Spleen (tissue), 11 donors: ENCODE data around the gene NRIP3. TPM values are rescaled to one million over a fixed set of nuclear protein-coding genes. Genes with fewer than 3 reads are reported as not detected.

Experiments
- DNase-seq: peaks from one replicate; pipeline ENCODE4 v3.0.0-alpha.2; 2020
- H3K27ac ChIP-seq, 8 donors: fragments of 200-600 bp; sonication (generic) in 7 of 8; 1 replicate in 4 of 8; 2 replicates in 4 of 8; pipeline versions ENCODE4 v1.5.0 to v1.8.0; 2016 to 2021; ENCODE audit warnings: inconsistent platforms in 4 of 8, mild to moderate bottlenecking in 4 of 8, moderate library complexity in 1 of 8
- H3K27me3 ChIP-seq, 7 donors: fragments of 200-600 bp; sonication (generic) in 6 of 7; replicated peaks in 1 of 7; 1 replicate in 4 of 7; 2 replicates in 3 of 7; pipeline versions ENCODE4 v1.5.0 to v1.8.0; 2016 to 2021; ENCODE audit warnings: inconsistent platforms in 3 of 7, mild to moderate bottlenecking in 1 of 7
- H3K36me3 ChIP-seq, 6 donors: fragments of 200-600 bp; sonication (generic) in 5 of 6; 1 replicate in 4 of 6; 2 replicates in 2 of 6; pipeline versions ENCODE4 v1.5.0 to v1.8.0; 2016 to 2021; ENCODE audit warnings: inconsistent platforms in 2 of 6
- H3K4me1 ChIP-seq, 6 donors: fragments of 200-600 bp; sonication (generic) in 5 of 6; 1 replicate in 3 of 6; 2 replicates in 3 of 6; pipeline versions ENCODE4 v1.5.0 to v1.8.0; 2016 to 2021; ENCODE audit warnings: inconsistent platforms in 3 of 6
- H3K4me3 ChIP-seq, 8 donors: fragments of 200-600 bp; sonication (generic) in 7 of 8; 1 replicate in 4 of 8; 2 replicates in 4 of 8; pipeline versions ENCODE4 v1.5.0 to v1.8.0; 2016 to 2021; ENCODE audit warnings: inconsistent platforms in 4 of 8, mild to moderate bottlenecking in 4 of 8, moderate library complexity in 2 of 8
- H3K9me3 ChIP-seq, 8 donors: fragments of 200-600 bp; sonication (generic) in 7 of 8; 1 replicate in 4 of 8; 2 replicates in 4 of 8; pipeline versions ENCODE4 v1.5.0 to v1.8.0; 2016 to 2021; ENCODE audit warnings: inconsistent platforms in 4 of 8
- CTCF ChIP-seq, 11 experiments: fragments of 200-600 bp in 7 of 11; fragments of 450-650 bp in 4 of 11; sonication (generic) in 4 of 11; IDR thresholded peaks in 8 of 11; conservative IDR thresholded peaks in 3 of 11; 1 replicate in 7 of 11; 2 replicates in 4 of 11; pipeline versions ENCODE4 v1.4.0 to v1.8.0; 2016 to 2021; ENCODE audit warnings: antibody characterized with exemption in 11 of 11, inconsistent platforms in 4 of 11, mild to moderate bottlenecking in 1 of 11
- POLR2A ChIP-seq, 3 donors: fragments of 450-650 bp; IDR thresholded peaks; one replicate each; pipeline ENCODE4 v1.5.1; 2017; ENCODE audit warnings: antibody characterized with exemption in 3 of 3, mild to moderate bottlenecking in 1 of 3
- POLR2AphosphoS5 ChIP-seq, 3 donors: sonication (generic); formaldehyde crosslinking; IDR thresholded peaks; one replicate each; pipeline ENCODE4 v1.5.1; 2017; ENCODE audit warnings: antibody characterized with exemption in 3 of 3
- WGBS, 5 donors: extraction: QIAGEN DNeasy Blood & Tissue Kit in 3 of 5; methylation state at CpG; one replicate each; pipeline versions ENCODE4 v1.1.5 to v1.1.7; 2013 to 2018; 5-methylcytosine and 5-hydroxymethylcytosine counted together
- intact Hi-C: fragments of 100-400 bp; cut with DNase I; formaldehyde crosslinking; loops from one replicate; pipeline ENCODE4 v1.15.0; 2023; ENCODE audit warnings: low total_unique reads
- polyA plus RNA-seq, 3 donors: library from polyadenylated mRNA; stranded (reverse); fragments of 200-250 nt; gene quantifications; one replicate each; pipeline ENCODE4 v1.2.1, GENCODE V29; 2013
- total RNA-seq, 7 donors: library from RNA; depleted of rRNA in 3 of 7; stranded (reverse); fragments of >200 nt in 3 of 7; fragmentation: NEBNext Ultra II Directional in 4 of 7; extraction: Animal tissue kit (Norgen Biotek cat#: 25700) in 4 of 7; gene quantifications; one replicate each; pipeline versions ENCODE4 v1.1.0 to v1.2.1, GENCODE V29; 2016 to 2021
- donor health status: healthy with polysubstance abuse.
- donor health status: DM: no; HTN: no; CAD: no; lungs with moderate emphysema.
- donor health status: DM: no; HTN: no; CAD: no.
- donor health status: Bipolar disorder and iron deficiency.
- donor health status: healthy.
- donor health status: DM: no; HTN: no; CAD: no.
- donor health status: DM: yes; HTN: yes; CAD: no.

The NRIP3 gene
- total and polyA plus RNA-seq, 10 donors = 0.02 to 1.8 (median 0.58) TPM

DNA sequence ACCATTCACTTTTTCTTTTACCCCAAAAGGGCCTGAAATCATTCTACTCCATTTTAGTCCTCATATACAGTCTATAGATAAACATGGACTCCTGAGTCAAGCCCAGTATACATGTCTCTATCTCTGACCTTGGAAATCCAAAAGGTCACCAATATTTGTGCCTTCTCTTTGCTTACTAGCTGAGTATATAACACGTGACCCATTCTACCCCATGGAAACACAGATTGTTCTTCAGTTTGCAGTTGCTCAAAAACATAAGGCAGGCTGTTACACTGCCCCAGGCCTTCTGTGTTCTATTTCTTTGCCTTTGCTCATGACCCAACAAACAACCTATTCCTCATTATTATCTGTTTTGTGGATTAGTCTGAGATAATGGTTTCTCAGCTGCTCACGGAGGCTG is 5.8 kb downstream of the NRIP3 start:
- no peak for DNase-seq
- intact Hi-C loops = no loop called here
- Histone ChIP-seq H3K36me3 (no peaks in the 10 kb centered on the region), H3K27ac (no peak overlapping the region), H3K9me3 (no peaks in the 10 kb centered on the region), H3K4me3 (no peak overlapping the region), H3K4me1 (peaks cover 1 to 15% (median 4%) of the 10 kb centered on the region in 6 donors), H3K27me3 (peaks cover 0 to 69% (median 32%) of the 10 kb centered on the region in 7 donors)
- TF ChIP-seq POLR2AphosphoS5 (IDR thresholded peaks at IDR 0.05) (no peak), CTCF (IDR thresholded peaks at IDR 0.05 in 8 of 11, conservative IDR thresholded peaks at IDR 0.05 in 3 of 11) (no peak), POLR2A (IDR thresholded peaks at IDR 0.05) (no peak)
- 73 to 96% (median 89%) methylated on average over 2 of the region's 2 CpGs for WGBS, 5 donors

DNA sequence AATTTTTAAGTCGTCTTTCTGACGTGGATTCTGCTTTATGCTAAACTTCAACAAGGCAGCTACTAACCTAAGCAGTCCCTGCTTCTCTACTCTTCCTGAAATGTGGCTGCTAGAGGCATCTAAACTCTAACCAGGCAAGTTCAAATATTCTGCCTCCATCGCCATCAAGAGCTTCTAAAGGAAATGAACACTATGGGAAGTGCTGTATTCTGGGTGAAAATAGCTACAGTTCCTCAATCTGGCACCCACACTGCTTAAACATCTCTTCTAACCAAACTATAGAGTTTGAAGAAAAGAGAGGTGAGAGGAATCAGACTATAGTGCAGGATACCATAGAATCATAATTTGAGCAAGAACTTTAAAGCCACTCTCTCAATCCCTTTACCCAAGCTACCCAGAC is 6.3 kb downstream of the NRIP3 start:
- H3K27ac ChIP-seq = no peak overlapping the region
- H3K9me3 ChIP-seq = no peaks in the 10 kb centered on the region
- H3K4me1 ChIP-seq = peaks cover 0 to 9% (median 0%) of the 10 kb centered on the region in 6 donors
- no peak overlapping the region for H3K4me3 ChIP-seq
- intact Hi-C loops = no loop called here
- peaks cover 0 to 64% (median 26%) of the 10 kb centered on the region in 7 donors for H3K27me3 ChIP-seq
- no peak for TF ChIP-seq CTCF (IDR thresholded peaks at IDR 0.05 in 8 of 11, conservative IDR thresholded peaks at IDR 0.05 in 3 of 11)
- TF ChIP-seq POLR2A (IDR thresholded peaks at IDR 0.05) = no peak
- no peak for TF ChIP-seq POLR2AphosphoS5 (IDR thresholded peaks at IDR 0.05)
- WGBS, 5 donors = 68 to 76% (median 72%) methylated on average over 3 of the region's 3 CpGs
- no peak for DNase-seq
- H3K36me3 ChIP-seq = no peaks in the 10 kb centered on the region

DNA sequence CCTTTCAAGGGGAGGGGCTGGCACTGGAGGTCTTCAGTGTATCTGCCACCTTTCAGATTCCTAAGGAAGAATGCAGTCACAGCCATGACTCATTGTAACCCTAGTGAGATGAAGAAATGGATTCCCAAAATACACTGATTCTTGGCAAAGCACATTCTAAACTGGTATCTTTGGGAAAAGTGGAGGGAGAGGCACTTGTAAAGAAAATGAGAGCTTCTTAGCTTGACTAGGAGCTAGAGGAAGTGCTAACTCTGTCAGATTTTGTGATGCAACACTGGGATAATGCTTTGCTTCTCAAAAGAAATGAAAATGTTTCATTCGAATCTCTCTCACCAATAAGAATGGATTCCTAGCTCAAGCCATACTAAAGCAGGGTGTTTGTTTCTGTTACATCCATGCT is 14.3 kb downstream of the NRIP3 start:
- intact Hi-C loops = no loop called here
- DNase-seq = no peak
- no peaks in the 10 kb centered on the region for H3K27me3 ChIP-seq
- no peak for TF ChIP-seq POLR2A (IDR thresholded peaks at IDR 0.05)
- no peak for TF ChIP-seq POLR2AphosphoS5 (IDR thresholded peaks at IDR 0.05)
- no peak for TF ChIP-seq CTCF (IDR thresholded peaks at IDR 0.05 in 8 of 11, conservative IDR thresholded peaks at IDR 0.05 in 3 of 11)
- no peaks in the 10 kb centered on the region for H3K36me3 ChIP-seq
- no peak overlapping the region for H3K4me3 ChIP-seq
- H3K4me1 ChIP-seq = no peaks in the 10 kb centered on the region
- no peaks in the 10 kb centered on the region for H3K9me3 ChIP-seq
- WGBS, 5 donors = 49 to 88% (median 67%) methylated on average over 1 of the region's 1 CpG
- no peak overlapping the region for H3K27ac ChIP-seq

GRCh38 chr11:8988329-8989234 is 15.2 kb downstream of the NRIP3 start:
- no peaks in the 10 kb centered on the region for H3K4me1 ChIP-seq
- intact Hi-C loops = no loop called here
- H3K9me3 ChIP-seq = no peaks in the 10 kb centered on the region
- no peak overlapping the region for H3K4me3 ChIP-seq
- H3K36me3 ChIP-seq = no peaks in the 10 kb centered on the region
- DNase-seq = no peak
- 56 to 84% (median 77%) methylated on average over 3 of the region's 3 CpGs for WGBS, 5 donors
- no peak for TF ChIP-seq CTCF (IDR thresholded peaks at IDR 0.05 in 8 of 11, conservative IDR thresholded peaks at IDR 0.05 in 3 of 11)
- no peaks in the 10 kb centered on the region for H3K27me3 ChIP-seq
- no peak overlapping the region for H3K27ac ChIP-seq
